HG03135 (cell line): ENCODE results near the gene UQCC2.

Source experiments
- ATAC-seq: cut with Tn5 transposase; IDR thresholded peaks from one replicate; pipeline ENCODE4 v1.9.1; 2021; ENCODE audit warnings: mild to moderate bottlenecking, moderate library complexity; ENCODE audit not compliant: unreplicated experiment

UQCC2 gene

DNA sequence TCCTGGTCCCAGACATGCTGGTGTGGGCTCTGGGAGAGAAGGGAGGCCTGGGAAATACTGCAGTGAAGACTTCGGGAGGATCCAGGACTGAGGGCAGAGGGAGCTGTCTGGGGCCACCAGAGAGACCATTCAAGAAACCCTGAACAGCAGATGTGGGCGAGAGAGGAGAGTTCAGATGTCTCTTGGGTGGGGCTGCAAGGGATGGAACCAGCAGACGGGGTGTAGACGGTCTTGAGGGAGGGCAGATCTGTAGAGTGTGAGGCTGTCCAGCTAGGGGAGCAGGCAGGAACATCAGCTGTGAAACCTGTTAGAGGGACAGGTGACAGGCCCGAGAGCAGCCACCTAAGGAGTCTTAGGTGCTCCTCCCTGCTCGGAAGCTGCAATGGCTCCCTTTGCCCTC, 51.5 kb downstream of the UQCC2 start:
- ATAC-seq = no peak

DNA sequence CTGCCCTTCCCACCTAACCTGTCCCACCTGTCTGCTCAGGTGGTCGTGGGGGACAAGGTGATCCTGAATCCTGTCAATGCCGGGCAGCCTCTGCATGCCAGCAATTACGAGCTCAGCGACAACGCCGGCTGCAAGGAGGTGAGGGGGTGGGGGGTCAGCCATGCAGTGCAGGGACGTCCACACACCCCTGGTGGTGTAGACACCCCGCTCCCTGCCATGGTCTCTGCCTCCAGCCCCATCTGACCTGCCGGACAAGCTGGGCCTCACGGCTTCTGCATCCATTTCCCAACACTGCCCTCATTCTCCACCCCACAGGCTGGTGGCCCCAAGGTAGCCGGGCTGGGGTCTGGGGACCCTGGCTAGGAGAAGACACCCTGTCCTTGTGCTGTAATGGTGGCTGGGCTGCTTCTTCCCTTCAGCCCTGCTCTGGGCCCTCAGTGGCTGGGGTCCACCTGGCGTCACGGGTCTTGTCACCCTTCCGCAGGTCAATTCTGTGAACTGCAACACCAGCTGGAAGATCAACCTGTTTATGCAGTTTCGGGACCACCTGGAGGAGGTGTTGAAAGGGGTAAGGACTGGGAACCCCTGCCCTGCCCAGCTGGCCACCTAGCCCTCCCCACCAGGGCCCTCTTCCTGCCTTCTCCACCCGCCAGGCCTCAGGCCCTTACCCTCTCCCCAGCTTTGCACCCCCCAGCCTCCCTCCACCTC, 52.4 kb downstream of the UQCC2 start:
- no peak for ATAC-seq

GRCh38 chr6:33656844-33657243, 54.7 kb downstream of the UQCC2 start:
- ATAC-seq = no peak

DNA sequence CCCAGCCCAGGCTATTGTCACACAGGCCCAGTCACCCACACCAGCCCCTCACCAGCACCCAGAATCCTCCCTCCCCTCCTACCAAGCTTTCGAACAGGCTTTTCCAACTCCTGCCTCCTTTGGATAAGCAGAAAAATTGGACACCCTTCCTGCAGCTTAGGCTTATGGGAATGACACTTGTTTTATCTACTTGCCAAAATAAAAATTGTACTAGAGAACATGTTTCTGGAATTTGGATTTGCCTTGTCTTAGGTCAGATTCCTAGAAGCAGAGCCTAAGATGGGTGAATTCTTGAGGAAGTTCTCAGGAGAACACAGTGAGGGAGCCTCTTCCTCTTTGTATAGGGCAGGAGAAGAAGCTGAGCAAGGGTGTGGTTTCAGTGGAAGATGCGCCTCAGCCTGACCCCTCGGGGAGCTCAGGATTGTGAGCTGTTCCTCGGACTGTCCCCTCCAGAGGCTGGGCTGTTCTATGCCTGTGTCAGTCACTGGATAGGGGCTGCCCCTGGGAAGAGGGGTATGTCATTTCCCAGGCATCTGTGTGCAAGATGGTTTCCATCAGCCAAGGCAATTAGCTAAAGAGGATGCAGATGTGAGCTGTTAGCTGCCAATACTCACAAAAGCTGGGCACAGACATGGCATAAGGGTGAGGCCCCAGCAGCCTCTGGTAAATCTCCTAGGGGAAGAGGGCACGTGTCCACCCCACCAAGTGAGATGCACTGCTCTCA, 56.5 kb downstream of the UQCC2 start:
- no peak for ATAC-seq

GRCh38 chr6:33652002-33652401, 59.5 kb downstream of the UQCC2 start:
- no peak for ATAC-seq

- no peak for ATAC-seq
These were observed 60.1 kb downstream of the UQCC2 start for GRCh38 chr6:33651403-33651802.
